Breast epithelium (tissue), 4 donors: Measurements from ENCODE around the gene ZNF366. TPM values are rescaled to one million over a fixed set of nuclear protein-coding genes. Genes with fewer than 3 reads are reported as not detected.

ENCODE experiments used
- DNase-seq, 2 donors: peaks; one replicate each; pipeline ENCODE4 v3.0.0-alpha.2; 2019; ENCODE audit warnings: low spot score in 2 of 2
- H3K27ac ChIP-seq, 2 donors: fragments of 200-600 bp; sonication (generic) in 1 of 2; one replicate each; pipeline ENCODE4 v1.5.1; 2016 to 2019; ENCODE audit warnings: mild to moderate bottlenecking in 1 of 2
- H3K27me3 ChIP-seq, 2 donors: fragments of 200-600 bp; sonication (generic) in 1 of 2; one replicate each; pipeline versions ENCODE4 v1.5.1 to v1.6.0; 2017 to 2019; ENCODE audit warnings: control low read depth in 1 of 2, mild to moderate bottlenecking in 1 of 2
- H3K36me3 ChIP-seq: fragments of 200-600 bp; one replicate; pipeline ENCODE4 v1.5.1; 2019
- H3K4me1 ChIP-seq, 2 donors: fragments of 200-600 bp; sonication (generic); one replicate each; pipeline ENCODE4 v1.5.1; 2016 to 2019; ENCODE audit warnings: control low read depth in 1 of 2
- H3K4me3 ChIP-seq, 3 donors: fragments of 200-600 bp; sonication (generic); 1 replicate in 2 of 3; 2 replicates in 1 of 3; pipeline ENCODE4 v1.5.1; 2016 to 2019; ENCODE audit warnings: mild to moderate bottlenecking in 3 of 3, moderate library complexity in 2 of 3
- H3K9me3 ChIP-seq, 2 donors: fragments of 200-600 bp; sonication (generic) in 1 of 2; one replicate each; pipeline ENCODE4 v1.5.1; 2016 to 2019; ENCODE audit warnings: control low read depth in 1 of 2
- POLR2A ChIP-seq: fragments of 450-650 bp; IDR thresholded peaks from one replicate; pipeline ENCODE4 v1.6.1; 2016; ENCODE audit warnings: antibody characterized with exemption, mild to moderate bottlenecking, moderate library complexity
- POLR2AphosphoS5 ChIP-seq, 3 donors: sonication (generic); formaldehyde crosslinking; IDR thresholded peaks; one replicate each; pipeline ENCODE4 v1.6.1; 2017; ENCODE audit warnings: antibody characterized with exemption in 3 of 3
- intact Hi-C: fragments of 100-400 bp; cut with DNase I; formaldehyde crosslinking; loops from one replicate; pipeline ENCODE4 v1.15.1; 2023; ENCODE audit warnings: low total_unique reads
- total RNA-seq, 3 donors: library from RNA; depleted of rRNA; stranded (reverse); fragments of >200 nt; gene quantifications; one replicate each; pipeline ENCODE4 v1.1.0, GENCODE V29; 2016
- TF ChIP-seq, protein P1 (sequence below), 3 donors: fragments of 450-650 bp; IDR thresholded peaks; one replicate each; pipeline ENCODE4 v1.5.1; 2016 to 2017; ENCODE audit warnings: antibody characterized with exemption in 3 of 3, mild to moderate bottlenecking in 3 of 3, moderate library complexity in 3 of 3

The ZNF366 gene
- total RNA-seq, 3 donors from 2014 or later: 1.9 to 5.2 (median 2.6) TPM

DNA sequence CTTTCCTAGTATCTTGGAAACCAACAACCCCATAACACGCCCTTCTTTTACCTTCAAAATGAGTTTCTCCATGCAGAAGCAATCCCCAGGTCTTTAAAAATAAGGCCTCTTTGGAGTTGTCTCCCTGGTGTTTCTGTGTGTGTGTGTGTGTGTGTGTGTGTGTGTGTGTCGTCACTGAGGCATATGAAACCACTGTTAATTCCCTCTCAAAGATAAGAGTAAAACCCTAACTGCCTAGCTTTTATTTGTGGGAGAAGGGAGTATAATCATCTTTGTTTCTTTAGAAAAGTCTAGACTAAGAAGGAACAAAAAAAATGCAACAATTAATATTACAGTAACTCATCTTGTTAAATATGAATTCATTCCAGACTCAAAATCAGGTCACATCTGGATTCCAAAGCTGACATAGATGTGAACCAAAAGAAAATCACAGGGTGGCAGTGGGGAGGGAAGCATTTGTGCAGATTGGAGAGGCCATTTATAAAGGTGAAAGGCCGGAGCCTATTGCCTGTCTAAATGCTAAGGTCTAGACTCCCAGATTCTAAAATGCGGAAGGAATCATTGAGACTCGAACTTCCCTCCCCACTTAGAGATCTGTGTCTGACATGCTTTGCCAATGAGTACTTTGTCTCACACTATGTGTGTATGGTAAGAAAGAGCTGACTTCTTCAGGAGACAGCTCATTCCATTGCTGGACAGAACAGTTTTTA, 91.4 kb downstream of the ZNF366 start:
- Histone ChIP-seq H3K27ac (no peak overlapping the region), H3K27me3 (no peaks in the 10 kb centered on the region), H3K36me3 (no peaks in the 10 kb centered on the region), H3K4me1 (no peaks in the 10 kb centered on the region), H3K4me3 (no peak overlapping the region), H3K9me3 (no peaks in the 10 kb centered on the region)
- intact Hi-C loops: no loop called here
- no peak for DNase-seq
- TF ChIP-seq, protein P1, sequence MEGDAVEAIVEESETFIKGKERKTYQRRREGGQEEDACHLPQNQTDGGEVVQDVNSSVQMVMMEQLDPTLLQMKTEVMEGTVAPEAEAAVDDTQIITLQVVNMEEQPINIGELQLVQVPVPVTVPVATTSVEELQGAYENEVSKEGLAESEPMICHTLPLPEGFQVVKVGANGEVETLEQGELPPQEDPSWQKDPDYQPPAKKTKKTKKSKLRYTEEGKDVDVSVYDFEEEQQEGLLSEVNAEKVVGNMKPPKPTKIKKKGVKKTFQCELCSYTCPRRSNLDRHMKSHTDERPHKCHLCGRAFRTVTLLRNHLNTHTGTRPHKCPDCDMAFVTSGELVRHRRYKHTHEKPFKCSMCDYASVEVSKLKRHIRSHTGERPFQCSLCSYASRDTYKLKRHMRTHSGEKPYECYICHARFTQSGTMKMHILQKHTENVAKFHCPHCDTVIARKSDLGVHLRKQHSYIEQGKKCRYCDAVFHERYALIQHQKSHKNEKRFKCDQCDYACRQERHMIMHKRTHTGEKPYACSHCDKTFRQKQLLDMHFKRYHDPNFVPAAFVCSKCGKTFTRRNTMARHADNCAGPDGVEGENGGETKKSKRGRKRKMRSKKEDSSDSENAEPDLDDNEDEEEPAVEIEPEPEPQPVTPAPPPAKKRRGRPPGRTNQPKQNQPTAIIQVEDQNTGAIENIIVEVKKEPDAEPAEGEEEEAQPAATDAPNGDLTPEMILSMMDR (IDR thresholded peaks at IDR 0.05): no peak
- no peak for TF ChIP-seq POLR2AphosphoS5 (IDR thresholded peaks at IDR 0.05)
- TF ChIP-seq POLR2A: no peak

DNA sequence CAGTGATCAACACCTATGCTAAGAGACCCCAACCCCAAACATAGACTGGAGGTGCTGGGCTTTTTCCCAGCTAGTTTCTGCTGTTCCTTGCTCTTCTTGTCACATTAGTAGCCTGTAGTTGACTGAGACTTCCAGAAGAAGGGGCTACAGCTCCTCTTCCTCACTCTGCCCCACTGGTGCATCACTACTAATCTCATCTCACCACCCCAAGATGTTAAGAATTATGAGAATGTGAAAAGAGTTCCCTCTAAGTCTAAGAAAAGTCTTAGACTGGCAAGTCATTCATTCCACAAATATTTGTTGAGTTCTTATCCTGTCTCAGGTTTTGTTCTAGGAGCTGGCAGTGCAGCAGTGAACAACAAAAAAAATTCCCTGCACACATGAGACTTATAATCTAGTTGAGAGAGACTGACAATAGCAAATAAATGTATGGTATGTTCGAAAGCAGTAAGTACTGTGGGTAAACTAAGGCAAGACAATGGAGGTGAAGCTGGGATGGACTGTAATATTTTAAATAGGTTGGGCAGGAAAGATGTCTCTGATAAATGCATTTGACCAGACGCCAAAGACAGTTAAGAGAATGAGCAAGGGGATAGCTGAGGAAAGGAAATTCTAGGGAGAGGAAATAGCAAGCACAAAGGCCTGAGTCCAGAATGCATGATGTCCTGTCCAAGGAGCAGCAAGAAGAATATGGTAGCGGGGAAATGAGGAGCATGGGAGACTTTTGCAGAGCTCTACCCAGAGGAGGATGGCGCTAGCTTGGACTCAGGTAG, 94.7 kb downstream of the ZNF366 start:
- H3K36me3 ChIP-seq: no peaks in the 10 kb centered on the region
- H3K4me3 ChIP-seq: no peak overlapping the region
- no peaks in the 10 kb centered on the region for H3K27me3 ChIP-seq
- H3K27ac ChIP-seq: no peak overlapping the region
- TF ChIP-seq, protein P1 (IDR thresholded peaks at IDR 0.05): no peak
- no peak for TF ChIP-seq POLR2AphosphoS5 (IDR thresholded peaks at IDR 0.05)
- no peak for TF ChIP-seq POLR2A
- H3K9me3 ChIP-seq: no peaks in the 10 kb centered on the region
- no peak for DNase-seq
- no peaks in the 10 kb centered on the region for H3K4me1 ChIP-seq
- intact Hi-C loops: no loop called here

DNA sequence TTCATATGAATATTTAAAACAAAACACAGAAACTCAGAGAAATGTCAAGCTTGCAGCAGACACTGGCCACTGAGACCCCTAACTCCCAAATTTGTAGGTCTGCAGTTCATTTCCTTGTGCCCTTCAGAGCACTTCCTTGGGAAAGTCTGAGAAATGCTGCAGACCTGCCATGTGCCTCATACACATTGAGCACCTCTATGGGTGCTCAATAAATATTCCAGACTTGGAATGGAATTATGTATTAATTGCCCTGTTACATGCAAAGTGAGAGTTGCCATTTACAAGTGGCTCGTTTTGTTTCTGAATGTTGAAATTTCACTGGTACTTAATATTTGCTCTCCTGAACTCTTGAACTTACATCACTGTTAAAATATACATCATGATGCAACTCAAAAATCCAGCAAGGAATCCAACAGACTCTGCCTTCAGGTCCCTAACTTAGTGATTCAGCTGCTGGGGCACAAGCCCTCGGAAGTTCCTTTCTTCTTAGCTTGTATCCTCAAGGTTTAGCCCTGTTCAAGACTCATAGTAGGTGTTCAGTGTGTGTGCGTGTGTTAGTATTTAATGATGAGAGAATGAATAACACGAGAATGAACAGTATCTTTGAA, 96.4 kb downstream of the ZNF366 start:
- no peak for TF ChIP-seq POLR2A
- TF ChIP-seq POLR2AphosphoS5 (IDR thresholded peaks at IDR 0.05): no peak
- TF ChIP-seq, protein P1 (IDR thresholded peaks at IDR 0.05): no peak
- no peaks in the 10 kb centered on the region for H3K27me3 ChIP-seq
- intact Hi-C loops: no loop called here
- H3K9me3 ChIP-seq: no peaks in the 10 kb centered on the region
- DNase-seq: no peak
- H3K4me3 ChIP-seq: no peak overlapping the region
- no peaks in the 10 kb centered on the region for H3K36me3 ChIP-seq
- no peak overlapping the region for H3K27ac ChIP-seq
- no peaks in the 10 kb centered on the region for H3K4me1 ChIP-seq

DNA sequence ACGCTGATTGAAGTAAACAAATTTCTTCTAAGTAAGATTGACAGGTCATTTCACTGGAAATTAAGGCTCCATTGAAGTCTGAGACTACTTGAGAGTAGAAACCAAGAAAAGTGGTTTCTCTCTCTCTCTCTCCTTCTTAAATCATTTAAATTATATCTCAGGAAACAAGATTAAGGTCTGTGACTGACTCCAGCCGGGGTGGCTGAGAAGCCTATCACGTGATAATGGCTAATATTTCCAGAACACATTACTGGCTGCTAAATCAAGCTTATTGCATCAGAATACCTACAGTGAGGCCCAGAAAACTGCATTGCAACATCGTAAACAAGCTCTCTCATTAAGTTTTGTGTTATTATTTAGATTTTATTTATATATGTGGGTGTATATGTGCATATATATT, 98.6 kb downstream of the ZNF366 start:
- H3K27me3 ChIP-seq: no peaks in the 10 kb centered on the region
- H3K27ac ChIP-seq: no peak overlapping the region
- no peak overlapping the region for H3K4me3 ChIP-seq
- no peak for DNase-seq
- intact Hi-C loops: no loop called here
- TF ChIP-seq POLR2A (no peak), POLR2AphosphoS5 (IDR thresholded peaks at IDR 0.05) (no peak)
- TF ChIP-seq, protein P1 (IDR thresholded peaks at IDR 0.05): no peak
- H3K4me1 ChIP-seq: no peaks in the 10 kb centered on the region
- H3K36me3 ChIP-seq: no peaks in the 10 kb centered on the region
- no peaks in the 10 kb centered on the region for H3K9me3 ChIP-seq

DNA sequence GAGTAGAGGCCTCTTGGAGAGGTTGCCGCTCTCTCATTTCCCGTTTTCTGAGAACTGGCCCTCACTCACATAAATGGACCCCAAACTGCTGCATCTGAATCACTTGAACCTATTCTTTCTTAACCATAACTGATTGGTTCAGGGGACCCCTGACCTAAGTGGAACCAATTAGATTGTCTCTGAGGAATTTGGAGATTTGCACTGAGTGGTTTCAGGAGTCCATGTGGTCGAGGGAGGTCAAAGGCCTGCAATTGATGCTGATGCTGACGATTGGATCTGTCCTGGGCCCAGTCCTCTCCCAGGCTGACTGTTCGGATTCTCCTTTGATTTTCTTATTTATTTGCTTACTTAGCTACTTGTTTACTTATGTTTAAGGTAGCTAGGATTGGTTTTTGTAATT, 99.1 kb downstream of the ZNF366 start:
- H3K9me3 ChIP-seq: no peaks in the 10 kb centered on the region
- no peaks in the 10 kb centered on the region for H3K36me3 ChIP-seq
- no peaks in the 10 kb centered on the region for H3K27me3 ChIP-seq
- no peaks in the 10 kb centered on the region for H3K4me1 ChIP-seq
- intact Hi-C loops: no loop called here
- H3K27ac ChIP-seq: no peak overlapping the region
- TF ChIP-seq, protein P1 (IDR thresholded peaks at IDR 0.05): no peak
- TF ChIP-seq POLR2A (no peak), POLR2AphosphoS5 (IDR thresholded peaks at IDR 0.05) (no peak)
- DNase-seq: no peak
- H3K4me3 ChIP-seq: no peak overlapping the region
